HG02678 (cell line): ENCODE data around the gene EFNA5.
A peak's percentile ranks its signal among the peaks of the same experiment; 100 is the strongest.
"Not testable (repeated sequence)": the region's sequence is repeated elsewhere in the genome, so short reads cannot be mapped to it uniquely, and the experiment has no call there.

Experiments
- ATAC-seq: cut with Tn5 transposase; IDR thresholded peaks from one replicate; pipeline ENCODE4 v1.9.1; 2021; ENCODE audit warnings: mild to moderate bottlenecking, moderate library complexity; ENCODE audit not compliant: unreplicated experiment

EFNA5 gene

DNA sequence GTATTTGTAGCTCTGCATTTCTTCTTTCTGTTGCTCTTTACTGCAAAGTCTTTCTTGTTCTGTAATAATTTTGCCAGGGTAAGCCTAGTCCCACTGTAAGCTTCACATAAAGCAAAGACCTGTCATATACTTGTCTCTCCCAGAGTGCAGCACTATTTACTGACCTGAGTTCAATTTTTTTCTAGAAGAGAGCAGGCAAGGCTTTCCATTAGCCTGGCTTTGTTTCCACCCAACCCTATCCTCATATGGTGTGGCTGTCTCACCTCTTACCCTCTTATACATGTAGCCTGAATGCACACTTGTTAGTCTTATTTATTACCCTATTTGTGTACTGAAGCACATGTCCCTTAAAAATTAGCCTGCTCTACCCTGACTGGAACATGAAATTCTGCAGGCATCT lies 170.4 kb downstream of the EFNA5 start:
- ATAC-seq = no peak

DNA sequence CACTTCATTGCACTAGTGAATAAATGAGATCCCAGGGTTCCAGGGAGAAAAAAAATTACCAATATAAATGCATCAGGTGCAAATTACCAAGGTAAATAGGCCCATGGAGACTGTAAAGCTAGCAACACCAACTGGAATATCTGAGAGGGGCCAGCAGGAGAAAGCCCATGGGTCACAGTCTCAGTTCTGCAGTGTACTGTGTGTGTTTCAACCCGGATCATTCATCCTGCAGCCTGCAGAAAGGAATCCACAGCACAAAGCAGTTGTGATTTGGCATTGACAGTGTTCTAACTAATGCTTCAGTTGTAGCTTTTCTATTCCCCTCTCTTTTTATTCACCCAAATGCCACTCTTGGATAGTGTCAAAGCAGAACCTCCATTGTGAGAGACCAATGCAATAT lies 171.0 kb downstream of the EFNA5 start:
- ATAC-seq = no peak

DNA sequence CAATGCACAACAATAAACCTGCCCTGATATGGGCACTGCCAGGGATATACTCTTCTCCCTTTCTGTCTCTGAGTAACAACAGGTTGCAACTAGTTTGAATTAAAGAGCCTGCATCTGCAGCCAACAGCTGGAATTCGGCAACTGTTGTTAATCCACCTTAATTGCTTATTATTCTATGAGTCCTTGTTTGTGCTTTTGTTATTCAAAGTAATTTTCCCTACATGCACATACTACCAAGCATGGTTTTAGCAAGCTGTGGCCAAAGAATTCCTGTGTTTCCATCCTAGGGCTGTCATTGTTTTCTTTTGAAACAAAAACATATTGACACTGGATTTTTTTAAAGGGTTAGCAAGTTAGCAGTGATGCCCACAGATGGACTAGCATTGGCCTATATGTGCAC lies 171.5 kb downstream of the EFNA5 start:
- no peak for ATAC-seq

- ATAC-seq = no peak
Measured at GRCh38 chr5:107496466-107496865, 174.3 kb downstream of the EFNA5 start.

DNA sequence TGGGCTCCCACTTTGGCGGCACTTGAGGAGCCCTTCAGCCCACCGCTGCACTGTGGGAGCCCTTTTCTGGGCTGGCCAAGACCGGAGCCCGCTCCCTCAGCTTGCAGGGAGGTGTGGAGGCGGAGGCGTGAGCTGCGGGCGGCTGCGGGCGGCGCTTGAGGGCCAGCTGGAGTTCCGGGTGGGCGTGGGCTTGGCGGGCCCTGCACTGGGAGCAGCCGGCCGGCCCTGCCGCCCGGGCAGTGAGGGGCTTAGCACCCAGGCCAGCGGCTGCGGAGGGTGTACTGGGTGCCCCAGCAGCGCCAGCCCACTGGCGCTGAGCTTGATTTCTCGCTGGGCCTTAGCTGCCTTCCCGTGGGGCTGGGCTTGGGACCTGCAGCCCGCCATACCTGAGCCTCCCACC lies 176.6 kb downstream of the EFNA5 start:
- ATAC-seq = not testable (repeated sequence)

GRCh38 chr5:107487056-107487542 lies 183.6 kb downstream of the EFNA5 start:
- no peak for ATAC-seq

DNA sequence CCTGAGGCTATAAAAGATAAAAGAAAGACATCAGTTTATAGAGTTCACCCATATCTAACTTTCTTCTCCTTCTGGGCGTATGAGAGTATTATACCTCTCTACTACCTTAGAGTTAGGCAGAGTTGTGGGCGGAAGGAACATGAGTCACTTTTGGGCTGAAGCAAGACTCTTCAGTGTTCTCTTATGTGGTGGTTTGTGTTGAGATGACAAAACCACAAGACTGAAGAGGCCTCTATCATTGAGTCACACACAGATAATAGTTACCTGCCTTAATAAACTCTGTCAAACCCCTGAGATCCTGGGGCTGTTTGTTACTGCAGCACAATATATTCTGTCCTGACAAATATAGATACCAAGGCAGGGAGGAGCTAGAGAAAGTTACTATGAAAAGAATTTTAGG lies 184.2 kb downstream of the EFNA5 start:
- peak; percentile 60 for ATAC-seq

DNA sequence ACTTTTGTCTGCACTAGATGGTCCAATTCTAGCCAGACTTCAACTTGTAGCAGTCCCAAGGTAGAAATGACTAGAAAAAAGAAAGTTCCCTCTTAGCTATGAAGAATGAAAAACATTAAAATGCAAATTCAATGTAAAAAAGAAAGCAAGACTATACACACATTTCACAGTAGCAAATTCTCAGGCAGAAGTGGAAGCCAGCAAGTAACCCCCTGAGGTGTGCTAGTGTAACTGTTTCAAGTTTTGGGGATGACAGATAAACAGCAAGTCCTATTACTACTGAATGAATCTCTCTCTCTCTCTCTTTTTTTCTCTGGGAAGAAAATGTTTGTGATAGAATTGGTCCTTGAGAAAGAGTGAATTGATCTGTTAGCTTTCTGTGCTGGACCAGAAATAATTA lies 185.6 kb downstream of the EFNA5 start:
- ATAC-seq = peak; percentile 65

DNA sequence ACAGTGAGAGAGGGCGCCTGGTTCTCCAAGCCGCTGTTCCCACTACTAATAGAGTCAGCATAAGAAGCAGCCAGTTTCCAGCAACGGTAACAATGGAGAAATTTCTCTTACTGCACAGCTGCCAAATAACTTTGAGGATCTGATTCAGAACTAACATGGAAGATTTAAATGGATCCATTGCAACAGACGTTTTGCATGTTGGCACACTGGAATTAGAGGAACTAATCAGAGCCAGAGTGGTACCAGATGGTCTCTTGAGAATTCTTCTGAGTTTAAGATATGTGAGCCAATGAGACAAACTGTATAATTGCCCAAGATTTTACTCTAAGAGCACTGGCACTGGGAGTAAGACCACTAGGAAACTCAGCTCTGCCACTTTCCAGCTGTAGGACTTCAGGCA lies 186.5 kb downstream of the EFNA5 start:
- no peak for ATAC-seq

DNA sequence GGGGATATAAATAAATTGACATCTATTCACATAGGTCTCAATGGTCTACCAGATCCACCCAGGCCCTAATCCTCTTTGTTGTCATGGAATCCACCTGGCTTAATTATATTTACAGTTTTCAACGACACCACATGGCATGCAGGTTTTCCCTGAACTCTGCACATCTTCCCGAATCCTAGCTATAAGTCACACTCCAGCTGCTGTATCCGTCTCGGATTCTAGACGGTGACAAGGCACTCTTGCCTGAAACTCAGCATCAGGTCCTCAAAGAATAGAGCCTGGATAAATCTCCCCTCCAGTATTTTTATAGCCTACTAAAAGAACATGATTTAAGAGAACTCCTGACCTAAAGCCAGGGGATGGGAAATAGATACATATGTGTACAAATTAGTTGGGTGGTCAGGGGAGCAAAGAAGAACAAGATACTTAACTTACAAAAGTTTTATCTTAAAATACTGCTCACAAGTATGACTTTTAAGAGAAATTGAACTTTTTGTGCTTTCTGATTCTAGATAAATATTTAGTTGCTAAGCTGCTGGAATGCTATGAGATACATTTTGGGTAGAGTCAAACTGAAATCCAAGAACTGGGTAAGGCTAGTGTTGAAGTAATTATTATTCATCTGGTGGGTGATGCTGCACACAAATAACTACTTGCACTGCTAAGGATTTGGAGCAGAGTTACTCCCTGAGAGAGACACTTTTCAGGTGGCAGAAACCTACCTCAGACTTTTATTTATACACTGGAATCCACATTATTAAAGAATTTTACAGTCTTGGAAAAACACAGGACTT lies 187.3 kb downstream of the EFNA5 start:
- no peak for ATAC-seq

GRCh38 chr5:107478068-107478641 lies 192.6 kb downstream of the EFNA5 start:
- no peak for ATAC-seq

GRCh38 chr5:107477492-107477891 lies 193.2 kb downstream of the EFNA5 start:
- no peak for ATAC-seq

GRCh38 chr5:107476783-107477182 lies 194.0 kb downstream of the EFNA5 start:
- peak; percentile 91 for ATAC-seq

- ATAC-seq = peak; percentile 50
Measured at GRCh38 chr5:107474716-107475489, 195.8 kb downstream of the EFNA5 start.

GRCh38 chr5:107474361-107474715 lies 196.4 kb downstream of the EFNA5 start:
- no peak for ATAC-seq

DNA sequence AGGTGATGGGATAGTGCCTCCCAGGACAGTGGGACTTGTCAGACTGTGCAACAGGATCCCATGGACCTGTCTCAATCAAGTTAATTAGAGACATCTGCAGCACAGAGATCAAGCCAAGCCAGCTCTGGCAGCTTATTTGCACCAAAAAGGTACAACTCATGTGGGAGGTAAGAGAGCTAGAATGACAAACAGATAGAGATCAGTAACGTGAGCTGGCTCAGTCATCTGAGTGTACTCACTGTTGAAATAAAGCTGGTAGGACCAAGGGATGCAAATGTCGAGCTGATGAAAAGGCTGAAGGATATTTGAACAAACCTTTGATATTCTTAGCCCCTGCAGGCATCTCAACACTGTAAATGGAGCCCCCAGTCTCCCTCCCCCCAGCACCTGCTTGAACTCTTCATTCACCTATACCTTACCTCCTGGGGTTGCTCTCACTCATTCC lies 198.1 kb downstream of the EFNA5 start:
- ATAC-seq = no peak

DNA sequence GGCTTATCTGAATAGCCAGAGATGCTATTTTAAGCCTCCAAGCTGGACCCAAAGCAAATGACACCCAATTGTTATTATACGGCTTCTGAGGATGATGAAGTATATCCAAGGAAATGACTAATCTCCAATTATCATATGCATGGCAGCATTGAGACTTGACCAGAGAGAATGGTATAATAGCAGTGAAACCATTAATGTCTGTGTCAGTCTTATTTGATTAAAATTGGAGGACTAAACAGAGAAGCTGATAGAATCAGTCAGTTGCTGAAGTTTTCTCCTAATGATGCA lies 200.5 kb downstream of the EFNA5 start:
- no peak for ATAC-seq

GRCh38 chr5:107469485-107470294 lies 201.0 kb downstream of the EFNA5 start:
- ATAC-seq = no peak

DNA sequence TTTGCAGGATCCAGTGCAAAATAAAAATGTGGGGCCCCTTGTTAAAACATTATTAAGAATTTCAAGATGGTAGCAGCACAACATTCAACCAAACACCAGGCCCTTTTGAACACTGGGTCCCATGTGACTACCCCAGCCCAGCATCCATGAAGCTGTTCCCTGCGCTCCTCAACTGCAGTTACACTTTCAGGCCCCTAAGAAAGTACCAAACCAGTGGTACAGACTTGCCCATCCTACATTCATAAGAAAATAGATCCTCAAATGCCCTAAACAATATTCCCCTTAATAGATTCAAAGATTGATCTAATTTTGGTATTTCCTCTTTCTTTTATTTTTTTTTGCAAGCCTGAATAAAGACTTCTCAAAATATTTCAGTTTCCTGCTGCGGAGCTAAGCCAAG lies 201.7 kb downstream of the EFNA5 start:
- ATAC-seq = no peak

- no peak for ATAC-seq
Measured at GRCh38 chr5:107468276-107468675, 202.5 kb downstream of the EFNA5 start.
